Left kidney (tissue), 2 donors: ENCODE measurements around the gene STARD8. TPM values are rescaled to one million over a fixed set of nuclear protein-coding genes. Genes with fewer than 3 reads are reported as not detected.
"Not testable (repeated sequence)": the region's sequence is repeated elsewhere in the genome, so short reads cannot be mapped to it uniquely, and the experiment has no call there.

ENCODE experiments used
- DNase-seq: peaks from one replicate; pipeline ENCODE4 v3.0.0-alpha.2; 2013
- polyA plus RNA-seq: library from polyadenylated mRNA; unstranded; fragments of 120-200 nt; gene quantifications from one replicate; pipeline ENCODE4 v1.2.1, GENCODE V29; 2013; ENCODE audit not compliant: insufficient read length

The STARD8 gene
- polyA plus RNA-seq, 1 donor = 17.4 TPM

GRCh38 chrX:68717663-68718442 lies 70.4 kb downstream of the STARD8 start:
- no peak for DNase-seq

DNA sequence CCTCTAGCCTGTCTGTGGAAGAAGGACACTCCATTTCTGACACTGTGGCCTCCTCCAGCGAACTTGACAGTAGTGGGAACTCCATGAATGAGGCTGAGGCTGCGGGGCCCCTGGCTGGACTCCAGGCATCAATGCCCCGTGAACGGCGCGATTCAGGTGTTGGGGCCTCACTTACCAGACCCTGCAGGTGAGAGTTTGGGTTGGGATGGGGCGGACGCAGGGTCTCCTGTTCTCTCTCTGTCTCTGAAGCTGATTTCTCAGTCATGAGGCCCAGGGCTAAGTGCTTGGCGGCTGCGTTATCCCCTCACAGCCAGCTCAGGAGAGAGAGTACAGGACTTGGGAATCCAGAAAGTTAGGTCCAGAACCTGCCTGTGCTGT lies 71.0 kb downstream of the STARD8 start:
- DNase-seq = no peak

- DNase-seq = no peak
Observed at GRCh38 chrX:68719181-68719903, 71.9 kb downstream of the STARD8 start.

- no peak for DNase-seq
Observed at GRCh38 chrX:68719904-68720614, 72.6 kb downstream of the STARD8 start.

DNA sequence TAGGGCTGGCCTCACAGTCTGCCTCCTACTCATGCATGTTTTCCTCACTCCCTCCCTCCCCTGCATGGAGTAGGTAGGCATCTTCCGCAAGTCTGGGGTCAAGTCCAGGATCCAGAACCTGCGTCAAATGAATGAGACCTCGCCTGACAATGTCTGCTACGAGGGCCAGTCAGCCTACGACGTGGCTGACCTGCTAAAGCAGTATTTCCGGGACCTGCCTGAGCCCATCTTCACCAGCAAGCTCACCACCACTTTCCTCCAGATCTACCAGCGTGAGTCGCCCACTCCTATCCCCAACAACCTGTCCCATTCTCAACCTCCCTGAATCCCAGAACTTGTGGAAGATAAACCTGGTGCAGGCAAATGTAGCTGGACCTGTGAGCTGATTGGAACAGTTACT lies 73.4 kb downstream of the STARD8 start:
- DNase-seq = no peak

DNA sequence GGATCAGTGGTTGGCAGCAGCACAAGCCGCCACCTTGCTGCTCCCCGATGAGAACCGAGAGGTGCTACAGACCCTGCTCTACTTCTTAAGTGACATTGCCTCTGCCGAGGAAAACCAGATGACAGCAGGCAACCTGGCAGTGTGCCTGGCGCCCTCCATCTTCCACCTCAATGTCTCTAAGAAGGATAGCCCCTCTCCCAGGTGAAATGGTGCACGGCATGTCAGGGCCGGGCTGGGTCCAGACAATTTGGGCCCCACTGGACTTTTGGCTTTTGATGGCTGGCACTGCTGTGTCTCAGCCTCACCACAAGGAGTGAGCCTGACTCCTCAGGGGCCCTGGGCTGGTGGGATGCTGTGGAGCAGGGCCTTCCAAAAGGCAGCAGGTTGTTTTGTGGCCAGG lies 74.1 kb downstream of the STARD8 start:
- no peak for DNase-seq

- no peak for DNase-seq
Observed at GRCh38 chrX:68721991-68722860, 74.8 kb downstream of the STARD8 start.

- no peak for DNase-seq
Observed at GRCh38 chrX:68723491-68724155, 76.2 kb downstream of the STARD8 start.

- no peak for DNase-seq
Observed at GRCh38 chrX:68724531-68725020, 77.1 kb downstream of the STARD8 start.

DNA sequence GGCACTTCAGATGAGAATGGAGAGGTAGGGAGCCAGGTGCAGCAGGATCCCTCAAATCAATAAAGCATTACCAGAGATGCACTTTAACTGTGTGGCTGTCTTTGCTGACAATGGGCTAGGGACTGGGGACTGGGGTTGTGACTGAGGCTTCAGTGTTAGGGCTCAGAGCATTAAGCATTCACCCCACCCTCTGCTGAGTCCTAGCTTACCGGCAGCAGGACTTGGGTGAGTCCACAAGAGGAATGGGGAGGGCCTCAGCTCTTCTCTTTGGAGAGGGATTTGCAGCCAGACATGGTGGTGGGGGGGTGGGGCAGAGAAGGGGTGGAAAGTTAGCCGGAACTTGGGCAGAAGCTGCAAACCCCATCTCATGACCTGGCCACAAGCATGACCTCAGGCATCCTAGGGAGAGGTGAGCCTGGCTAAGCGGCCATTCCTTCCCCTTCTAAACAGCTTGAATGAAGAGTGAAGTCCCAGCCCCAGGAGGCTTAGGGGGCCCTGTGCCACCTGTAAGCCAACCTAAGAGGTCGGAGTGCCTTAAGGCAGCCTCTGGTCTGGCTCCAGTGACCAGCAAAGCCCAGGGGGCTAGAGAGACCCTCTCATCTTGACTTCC lies 78.4 kb downstream of the STARD8 start:
- no peak for DNase-seq

DNA sequence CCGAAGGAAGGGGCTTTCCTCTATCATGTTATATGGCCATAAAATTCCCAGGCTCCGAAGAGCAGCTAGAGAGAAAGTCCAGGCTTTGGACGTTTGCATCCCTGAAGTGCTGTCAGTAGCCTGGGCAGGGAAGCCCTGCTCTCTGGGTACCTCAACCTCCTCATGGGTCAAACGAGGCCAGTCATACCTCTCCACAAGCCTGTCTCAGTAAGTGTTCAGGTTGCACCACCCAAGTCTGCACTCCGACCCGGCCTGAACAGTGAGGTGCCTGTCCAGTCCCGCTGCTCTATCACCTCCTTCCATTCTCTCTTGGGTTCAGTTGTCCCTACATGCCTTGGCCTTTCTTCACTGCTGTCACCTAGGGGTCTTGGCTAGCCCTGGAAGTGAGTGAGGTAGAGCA lies 78.9 kb downstream of the STARD8 start:
- DNase-seq = no peak

DNA sequence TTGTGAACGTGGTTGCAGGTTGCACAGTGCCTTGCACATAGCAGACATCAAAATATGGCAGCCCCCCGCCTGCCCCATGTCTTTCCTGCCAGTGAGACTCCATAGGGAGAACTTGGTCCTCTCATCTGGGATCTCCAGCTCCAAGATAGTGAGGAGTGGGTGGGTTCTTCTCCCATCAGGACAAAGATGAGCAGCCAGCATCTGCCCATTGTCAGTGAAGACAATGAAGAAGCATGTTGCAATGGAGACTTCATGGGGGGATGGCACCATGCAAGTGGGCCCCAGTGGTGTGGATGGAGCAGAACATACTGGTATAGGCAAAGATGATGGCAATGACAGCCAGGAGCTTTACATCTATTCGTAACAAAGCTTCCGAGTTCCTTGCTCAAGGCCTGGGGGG lies 80.2 kb downstream of the STARD8 start:
- DNase-seq = no peak

- no peak for DNase-seq
Observed at GRCh38 chrX:68728186-68728585, 80.7 kb downstream of the STARD8 start.

- DNase-seq = no peak
Observed at GRCh38 chrX:68731254-68731653, 83.8 kb downstream of the STARD8 start.

GRCh38 chrX:68732906-68733493 lies 85.5 kb downstream of the STARD8 start:
- DNase-seq = peak; percentile 15

- no peak for DNase-seq
Observed at GRCh38 chrX:68735266-68735665, 87.8 kb downstream of the STARD8 start.

GRCh38 chrX:68741864-68742263 lies 94.4 kb downstream of the STARD8 start:
- not testable (repeated sequence) for DNase-seq

GRCh38 chrX:68743754-68744153 lies 96.3 kb downstream of the STARD8 start:
- no peak for DNase-seq

GRCh38 chrX:68746988-68747387 lies 99.5 kb downstream of the STARD8 start:
- DNase-seq = no peak

GRCh38 chrX:68748030-68748429 lies 100.6 kb downstream of the STARD8 start:
- no peak for DNase-seq
